ENCODE data around the gene OAT. TPM values are rescaled to one million over a fixed set of nuclear protein-coding genes. Genes with fewer than 3 reads are reported as not detected.

OAT gene
- total RNA-seq, 1 experiment from 2014 or later: 74.1 TPM

GRCh38 chr10:124349996-124350280 is 68.8 kb downstream of the OAT start:
- DNase-seq (ENCODE audit: low read depth): no peak
- in situ Hi-C loops (cut with HindIII; ENCODE audit: low pct_unique_long_range_greater_than_20kb, low sequenced_read_pairs): no loop called here

- in situ Hi-C loops (cut with HindIII; ENCODE audit: low pct_unique_long_range_greater_than_20kb, low sequenced_read_pairs): no loop called here
- DNase-seq (ENCODE audit: low read depth): no peak
These were observed 69.3 kb downstream of the OAT start for GRCh38 chr10:124349231-124349995.

DNA sequence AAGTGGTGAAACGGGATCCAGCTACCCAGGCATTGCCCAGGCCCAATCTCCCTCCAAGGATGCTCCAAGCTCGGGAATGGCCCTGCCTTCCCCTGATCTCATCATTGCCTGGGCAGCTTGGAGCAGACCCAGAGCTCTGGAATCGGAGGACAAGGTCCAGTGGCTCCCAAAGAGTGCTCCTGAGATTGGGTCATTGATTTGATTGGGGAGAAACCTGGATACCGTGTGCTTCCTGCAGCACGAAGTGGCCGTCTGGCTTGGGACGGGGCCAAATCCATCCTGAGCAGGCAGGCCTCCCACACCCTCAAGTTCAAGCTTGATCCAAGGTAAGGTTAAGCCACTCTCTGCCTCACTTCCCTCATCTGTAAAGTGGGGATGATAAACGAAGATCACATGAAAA is 69.9 kb downstream of the OAT start:
- in situ Hi-C loops (cut with HindIII; ENCODE audit: low pct_unique_long_range_greater_than_20kb, low sequenced_read_pairs): no loop called here

GRCh38 chr10:124347956-124348355 is 70.8 kb downstream of the OAT start:
- in situ Hi-C loops (cut with HindIII; ENCODE audit: low pct_unique_long_range_greater_than_20kb, low sequenced_read_pairs): no loop called here

More for the DNA sequence above, 69.9 kb downstream of the OAT start:
- DNase-seq (ENCODE audit: low read depth): no peak

More at GRCh38 chr10:124347956-124348355, 70.8 kb downstream of the OAT start:
- DNase-seq (ENCODE audit: low read depth): no peak

Other genes with a start within 250 kb of the OAT start
- gene NKX1-2, start 31.1 kb upstream of the OAT start, total RNA-seq (2014; rRNA removed; shearing (Covaris generic); ENCODE audit: low replicate concordance): not detected in 2 replicates
- gene LHPP, start 42.9 kb upstream of the OAT start, total RNA-seq (2014; rRNA removed; shearing (Covaris generic); ENCODE audit: low replicate concordance): 24.2 and 33.0 TPM in 2 replicates

All from Caki2 (cell line).